HFFc6 (cell line): ENCODE measurements around the gene ZMYND10. TPM values are rescaled to one million over a fixed set of nuclear protein-coding genes. Genes with fewer than 3 reads are reported as not detected.

Experiments used
- DNase-seq: peaks from one replicate; pipeline ENCODE4 v3.0.0-alpha.2; 2018
- H3K27ac Mint-ChIP-seq: 2 replicates; pipeline ENCODE4 v1.8.0; 2020; ENCODE audit warnings: mild to moderate bottlenecking, mixed read lengths
- H3K27me3 Mint-ChIP-seq: 2 replicates; pipeline ENCODE4 v1.8.0; 2021; ENCODE audit warnings: mild to moderate bottlenecking, moderate library complexity, mixed read lengths; ENCODE audit not compliant: insufficient read depth
- H3K36me3 Mint-ChIP-seq: 2 replicates; pipeline ENCODE4 v1.8.0; 2021; ENCODE audit warnings: low read depth, mixed read lengths
- H3K4me1 Mint-ChIP-seq: 2 replicates; pipeline ENCODE4 v1.8.0; 2020; ENCODE audit warnings: low read depth, mixed read lengths
- H3K4me3 Mint-ChIP-seq: 2 replicates; pipeline ENCODE4 v1.8.0; 2020; ENCODE audit warnings: mild to moderate bottlenecking, moderate library complexity, mixed read lengths
- H3K9me3 Mint-ChIP-seq: 2 replicates; pipeline ENCODE4 v1.8.0; 2020; ENCODE audit warnings: mild to moderate bottlenecking, mixed read lengths
- CTCF ChIP-seq: fragments of 200-600 bp; sonication (generic); IDR thresholded peaks from 2 replicates; pipeline ENCODE4 v1.5.0; 2021; ENCODE audit warnings: antibody characterized with exemption, mild to moderate bottlenecking
- total RNA-seq, 6 experiments: library from RNA; stranded (reverse); fragmentation: NEBNext Ultra II Directional; extraction: Animal tissue kit (Norgen Biotek cat#: 25700); gene quantifications; 2 replicates in 1 of 6; 3 replicates in 5 of 6; pipeline ENCODE4 v1.2.3, GENCODE V29; 2021

Gene ZMYND10
- total RNA-seq, 6 experiments from 2014 or later, result 0.78 to 1.3 (median 0.83) TPM; not detected in 1

GRCh38 chr3:50331364-50331907, 14.1 kb downstream of the ZMYND10 start:
- Mint-ChIP-seq H3K4me3 (no peak overlapping the region), H3K9me3 (no peaks in the 10 kb centered on the region), H3K4me1 (peaks cover 46% of the 10 kb centered on the region), H3K36me3 (peaks cover 22% of the 10 kb centered on the region; the same call in 1 of the 2 replicates), H3K27ac (no peak overlapping the region; the same call in 1 of the 2 replicates), H3K27me3 (peaks cover 5% of the 10 kb centered on the region)
- no peak for TF ChIP-seq CTCF
- DNase-seq, result no peak

- Mint-ChIP-seq H3K4me3 (no peak overlapping the region), H3K36me3 (peaks cover 18% of the 10 kb centered on the region; the same call in 1 of the 2 replicates), H3K27me3 (peaks cover 5% of the 10 kb centered on the region), H3K4me1 (peaks cover 35% of the 10 kb centered on the region), H3K27ac (no peak overlapping the region), H3K9me3 (no peaks in the 10 kb centered on the region)
- TF ChIP-seq CTCF, result no peak
- no peak for DNase-seq
Observed at GRCh38 chr3:50330330-50330729, 15.2 kb downstream of the ZMYND10 start.

DNA sequence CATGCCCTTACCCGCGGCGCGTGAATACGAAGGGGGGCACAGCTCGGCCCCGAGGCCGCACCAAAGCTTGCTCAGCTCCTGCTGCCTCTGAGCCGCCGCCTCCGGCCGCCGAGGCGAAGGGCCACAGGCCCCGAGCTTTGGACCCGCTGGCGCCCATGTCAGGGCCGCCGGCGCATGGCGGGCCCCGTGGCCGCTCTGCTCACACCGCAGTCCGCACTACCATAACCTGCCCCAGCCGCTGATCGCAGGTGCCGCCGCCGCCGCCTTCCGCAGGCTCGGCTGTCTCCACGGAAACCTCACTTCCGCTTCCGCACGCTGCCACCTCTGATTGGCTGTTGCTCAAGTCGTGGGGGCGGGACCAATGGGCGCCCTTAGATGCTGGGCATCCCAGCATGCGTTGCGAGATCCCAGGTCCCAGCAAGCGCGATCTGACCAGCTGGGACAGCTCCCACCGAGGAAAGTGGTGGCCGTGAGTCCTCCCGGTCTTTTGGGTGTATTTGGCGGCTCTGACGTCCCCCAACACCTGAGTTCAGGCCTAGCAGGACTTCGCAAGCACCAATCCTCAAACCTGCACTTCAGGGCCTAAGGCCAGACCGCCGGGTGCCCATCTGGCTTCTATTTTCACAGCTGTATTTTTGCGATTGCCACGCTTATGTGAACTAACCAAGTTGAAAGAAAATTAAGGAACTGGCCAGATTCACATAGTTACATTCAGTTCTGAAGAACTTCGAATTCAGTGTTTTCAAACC, 17.4 kb downstream of the ZMYND10 start, which contains the start of gene TUSC2:
TUSC2 (minus strand) TSS at position 281 of the 749 bp plus-strand sequence; CDS start at position 157, 124 bp downstream.
- DNase-seq, result peak; percentile 94
- TF ChIP-seq CTCF, result no peak
- H3K36me3 Mint-ChIP-seq, result peaks cover 7% of the 10 kb centered on the region; the same call in 1 of the 2 replicates
- peak within 1 kb of the TSS; percentile 94 for H3K4me3 Mint-ChIP-seq
- peaks cover 14% of the 10 kb centered on the region for H3K4me1 Mint-ChIP-seq
- no peaks in the 10 kb centered on the region for H3K9me3 Mint-ChIP-seq
- peaks cover 2% of the 10 kb centered on the region for H3K27me3 Mint-ChIP-seq
- peak within 1 kb of the TSS; percentile 84 for H3K27ac Mint-ChIP-seq

- peak overlapping the region; percentile 94 for H3K4me3 Mint-ChIP-seq
- TF ChIP-seq CTCF, result no peak
- peaks cover 2% of the 10 kb centered on the region for H3K27me3 Mint-ChIP-seq
- peaks cover 7% of the 10 kb centered on the region; the same call in 1 of the 2 replicates for H3K36me3 Mint-ChIP-seq
- peak overlapping the region; percentile 53 for H3K27ac Mint-ChIP-seq
- DNase-seq, result no peak
- H3K4me1 Mint-ChIP-seq, result peaks cover 14% of the 10 kb centered on the region
- H3K9me3 Mint-ChIP-seq, result no peaks in the 10 kb centered on the region
Observed at GRCh38 chr3:50327129-50327528, 18.4 kb downstream of the ZMYND10 start.

DNA sequence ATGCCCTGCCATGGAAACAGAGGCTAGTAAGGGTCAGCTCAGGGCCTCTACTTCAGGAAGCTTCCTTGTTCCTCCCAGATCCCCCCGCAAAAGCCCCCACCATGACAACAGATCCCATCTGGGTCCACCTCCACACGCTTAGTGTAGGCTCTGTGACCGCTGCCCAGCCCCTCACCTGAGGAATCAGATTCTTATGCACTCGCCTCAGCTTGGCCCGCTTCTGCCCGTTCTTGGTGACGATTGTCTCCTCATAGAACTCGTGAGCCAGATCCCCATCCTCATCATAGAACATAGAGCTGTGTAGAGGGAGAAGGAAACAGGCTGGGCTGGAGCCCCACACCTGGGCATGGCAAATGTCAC, 19.4 kb downstream of the ZMYND10 start:
- no peak for DNase-seq
- Mint-ChIP-seq H3K27me3 (peaks cover 4% of the 10 kb centered on the region), H3K9me3 (no peaks in the 10 kb centered on the region), H3K27ac (no peak overlapping the region), H3K4me3 (no peak overlapping the region; the same call in 1 of the 2 replicates), H3K36me3 (peaks cover 7% of the 10 kb centered on the region; the same call in 1 of the 2 replicates), H3K4me1 (peaks cover 14% of the 10 kb centered on the region)
- no peak for TF ChIP-seq CTCF
